Activated B cell treated with CpG ODN at 0.5 μM for 24 hours (primary cell): ENCODE measurements around the gene PEX10. TPM values are rescaled to one million over a fixed set of nuclear protein-coding genes. Genes with fewer than 3 reads are reported as not detected.
A peak's percentile ranks its signal among the peaks of the same experiment; 100 is the strongest.

Experiments
- ATAC-seq: fragments of 200-7000 bp; cut with Tn5 transposase; one replicate; pipeline ENCODE4 v1.10.0; 2021; ENCODE audit warnings: low read depth, mild to moderate bottlenecking, moderate library complexity
- CTCF ChIA-PET: fragments of 350-600 bp; sonication (Branson Sonifier 250); formaldehyde crosslinking; loops from one replicate; lab custom pipeline; 2021; ENCODE audit warnings: antibody characterized with exemption; lab: Charles Lee
- POLR2A ChIA-PET: fragments of 350-600 bp; sonication (Branson Sonifier 250); formaldehyde crosslinking; loops from one replicate; lab custom pipeline; 2021; ENCODE audit warnings: antibody characterized with exemption; lab: Charles Lee
- DNase-seq: peaks from one replicate; pipeline ENCODE4 v3.0.0; 2022
- H3K27ac Mint-ChIP-seq: one replicate; pipeline ENCODE4 v1.8.0; 2020; ENCODE audit warnings: mixed read lengths
- H3K27me3 Mint-ChIP-seq: one replicate; pipeline ENCODE4 v1.8.0; 2021; ENCODE audit warnings: mixed read lengths
- H3K36me3 Mint-ChIP-seq: one replicate; pipeline ENCODE4 v1.8.0; 2021; ENCODE audit warnings: low read depth, mixed read lengths
- H3K4me1 Mint-ChIP-seq: one replicate; pipeline ENCODE4 v1.8.0; 2021; ENCODE audit warnings: mixed read lengths
- H3K4me3 Mint-ChIP-seq: one replicate; pipeline ENCODE4 v1.8.0; 2020; ENCODE audit warnings: mild to moderate bottlenecking, mixed read lengths
- H3K9me3 Mint-ChIP-seq: one replicate; pipeline ENCODE4 v1.8.0; 2020; ENCODE audit warnings: mixed read lengths
- intact Hi-C: fragments of 100-400 bp; cut with micrococcal nuclease; formaldehyde crosslinking; loops from one replicate; pipeline ENCODE4 v1.15.1; 2024
- total RNA-seq: library from RNA; stranded (reverse); gene quantifications from 2 replicates; pipeline ENCODE4 v1.2.3, GENCODE V29; 2022
- TF ChIP-seq, protein P1 (sequence below): fragments of 200-600 bp; IDR thresholded peaks from one replicate; pipeline ENCODE4 v1.8.0; 2022; ENCODE audit warnings: antibody characterized with exemption, mild to moderate bottlenecking

PEX10 gene
- total RNA-seq, 1 donor from 2014 or later: 18.9 TPM

DNA sequence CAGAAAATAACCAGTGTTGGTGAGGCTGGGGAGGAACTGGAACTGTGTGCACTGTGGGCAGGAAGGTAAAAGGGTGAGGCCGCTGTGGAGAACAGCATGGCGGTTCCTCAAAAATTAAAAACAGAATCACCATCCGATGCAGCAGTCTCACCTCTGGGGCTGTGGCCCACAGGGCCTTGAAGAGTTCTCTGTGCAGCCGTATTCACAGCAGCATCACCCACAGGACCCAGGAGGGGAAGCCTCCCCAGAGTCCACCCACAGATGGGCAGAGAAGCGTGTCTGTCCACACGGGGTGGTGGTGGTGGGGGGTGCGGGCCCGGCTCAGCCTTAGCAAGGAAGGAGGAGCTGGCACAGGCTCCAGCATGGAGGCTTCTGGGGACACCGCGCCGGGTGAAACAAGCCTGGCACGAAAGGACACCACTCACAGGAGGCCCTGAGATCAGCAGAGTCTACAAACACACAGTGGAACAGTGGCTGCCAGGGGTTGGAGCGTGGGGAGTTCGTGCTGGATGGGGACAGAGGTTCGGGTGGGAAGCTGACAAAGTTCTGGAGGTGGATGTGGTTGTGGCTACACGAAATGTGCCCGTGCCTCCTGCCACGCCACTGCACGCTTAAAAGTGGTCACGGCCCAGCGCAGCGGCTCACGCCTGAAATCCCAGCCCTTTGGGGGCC is 32.5 kb downstream of the PEX10 start:
- POLR2A ChIA-PET: interaction anchor here (0.8 to 5.7 kb wide), 5 partner anchors 12 to 205 kb away, joined by 3 to 89 read pairs (median 13); partner anchors contain the start of genes FAAP20, MORN1 and RER1
- CTCF ChIA-PET: interaction anchor here (2.0 to 7.2 kb wide), 3 partner anchors 145 to 205 kb away, joined by 6 to 185 read pairs (median 11); partner anchors contain the start of gene FAAP20
- no peak for DNase-seq

DNA sequence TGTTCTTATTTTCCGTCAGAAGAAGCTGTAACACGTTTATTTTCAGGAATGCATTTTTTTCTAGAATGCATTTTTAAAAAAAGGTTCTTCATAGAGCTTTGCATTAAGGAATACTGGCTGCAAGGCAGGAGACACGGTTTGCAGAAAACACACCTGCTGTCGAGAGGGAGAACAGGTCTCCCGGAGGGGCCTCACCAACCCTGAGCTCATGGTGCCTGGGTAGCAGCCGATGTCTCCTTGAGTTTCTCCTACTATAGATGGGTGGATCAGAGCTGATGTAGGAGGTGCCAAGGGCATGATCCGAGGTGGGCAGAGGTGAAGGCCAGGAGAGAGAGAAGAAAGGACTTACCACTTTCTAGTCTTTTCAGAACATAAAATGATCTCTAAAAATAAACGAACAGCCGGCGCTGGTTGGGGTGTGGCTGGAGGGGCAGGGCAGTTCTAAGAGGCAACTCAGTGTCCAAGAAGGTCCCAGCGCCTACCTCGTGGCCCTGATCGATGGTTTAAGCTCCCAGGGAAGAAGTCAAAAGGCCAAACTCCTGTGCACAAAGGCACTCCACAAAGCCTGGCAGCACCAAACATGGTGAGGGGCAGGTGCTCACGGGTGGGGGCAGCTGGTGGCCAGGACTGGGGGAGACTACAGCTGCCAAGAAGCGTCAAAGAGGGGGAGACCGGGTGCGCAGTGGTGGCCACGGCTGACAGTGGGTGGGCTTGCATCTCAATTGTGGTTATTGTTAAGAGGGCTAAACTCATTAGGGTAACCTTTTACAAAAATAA is 33.2 kb downstream of the PEX10 start:
- no peak for ATAC-seq
- ChIA-PET POLR2A (interaction anchor here (0.8 to 5.7 kb wide), 4 partner anchors 64 to 184 kb away, joined by 3 to 89 read pairs (median 14); partner anchors contain the start of gene FAAP20), CTCF (interaction anchor here (7.2 kb wide), 1 partner anchor 181 kb away, joined by 185 read pairs; the partner anchor contains the start of gene FAAP20)
- H3K27me3 Mint-ChIP-seq: no peaks in the 10 kb centered on the region
- peak overlapping the region; percentile 24 for H3K4me3 Mint-ChIP-seq
- no peaks in the 10 kb centered on the region for H3K9me3 Mint-ChIP-seq
- no peaks in the 10 kb centered on the region for H3K36me3 Mint-ChIP-seq
- peak overlapping the region; percentile 75 for H3K27ac Mint-ChIP-seq
- intact Hi-C loops: no loop called here
- TF ChIP-seq, protein P1, sequence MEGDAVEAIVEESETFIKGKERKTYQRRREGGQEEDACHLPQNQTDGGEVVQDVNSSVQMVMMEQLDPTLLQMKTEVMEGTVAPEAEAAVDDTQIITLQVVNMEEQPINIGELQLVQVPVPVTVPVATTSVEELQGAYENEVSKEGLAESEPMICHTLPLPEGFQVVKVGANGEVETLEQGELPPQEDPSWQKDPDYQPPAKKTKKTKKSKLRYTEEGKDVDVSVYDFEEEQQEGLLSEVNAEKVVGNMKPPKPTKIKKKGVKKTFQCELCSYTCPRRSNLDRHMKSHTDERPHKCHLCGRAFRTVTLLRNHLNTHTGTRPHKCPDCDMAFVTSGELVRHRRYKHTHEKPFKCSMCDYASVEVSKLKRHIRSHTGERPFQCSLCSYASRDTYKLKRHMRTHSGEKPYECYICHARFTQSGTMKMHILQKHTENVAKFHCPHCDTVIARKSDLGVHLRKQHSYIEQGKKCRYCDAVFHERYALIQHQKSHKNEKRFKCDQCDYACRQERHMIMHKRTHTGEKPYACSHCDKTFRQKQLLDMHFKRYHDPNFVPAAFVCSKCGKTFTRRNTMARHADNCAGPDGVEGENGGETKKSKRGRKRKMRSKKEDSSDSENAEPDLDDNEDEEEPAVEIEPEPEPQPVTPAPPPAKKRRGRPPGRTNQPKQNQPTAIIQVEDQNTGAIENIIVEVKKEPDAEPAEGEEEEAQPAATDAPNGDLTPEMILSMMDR: no peak
- DNase-seq: no peak
- H3K4me1 Mint-ChIP-seq: peaks cover 33% of the 10 kb centered on the region

More for the DNA sequence above, 32.5 kb downstream of the PEX10 start:
- Mint-ChIP-seq H3K36me3 (no peaks in the 10 kb centered on the region), H3K27ac (peak overlapping the region; percentile 75), H3K27me3 (no peaks in the 10 kb centered on the region), H3K9me3 (no peaks in the 10 kb centered on the region), H3K4me3 (peak overlapping the region; percentile 24), H3K4me1 (peaks cover 26% of the 10 kb centered on the region)
- peak; percentile 33 for ATAC-seq
- TF ChIP-seq, protein P1: no peak
- intact Hi-C loops: loop anchor here (5.0 kb wide), 1 partner anchor 333 kb away; no protein-coding TSS in a partner anchor

DNA sequence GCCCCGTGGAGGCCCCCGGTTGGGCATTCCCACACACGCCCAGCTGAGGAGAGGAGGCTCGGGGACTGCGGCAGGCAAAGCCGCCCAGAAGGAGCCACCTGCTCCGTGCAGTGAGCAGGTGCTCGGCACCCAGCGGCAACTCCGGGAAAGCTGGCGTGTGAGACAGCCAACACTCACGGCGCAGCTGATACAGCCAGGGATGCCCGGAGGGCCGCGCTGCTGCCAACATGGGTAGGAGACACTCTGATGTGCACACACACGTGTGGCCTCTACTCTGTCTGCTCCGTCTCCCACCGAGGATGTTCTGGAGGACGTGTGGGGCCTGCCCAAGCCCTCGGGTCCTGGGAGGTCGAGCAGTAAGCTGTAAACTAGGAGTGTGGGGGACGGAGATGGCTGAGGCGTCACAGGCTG is 33.9 kb downstream of the PEX10 start:
- Mint-ChIP-seq H3K27ac (no peak overlapping the region), H3K4me3 (no peak overlapping the region), H3K4me1 (peaks cover 33% of the 10 kb centered on the region), H3K27me3 (no peaks in the 10 kb centered on the region), H3K9me3 (no peaks in the 10 kb centered on the region), H3K36me3 (no peaks in the 10 kb centered on the region)
- ChIA-PET POLR2A (interaction anchor here (0.8 to 5.7 kb wide), 2 partner anchors 84 to 184 kb away, joined by 3 to 89 read pairs; partner anchors contain the start of gene FAAP20), CTCF (interaction anchor here (7.2 kb wide), 1 partner anchor 180 kb away, joined by 185 read pairs; the partner anchor contains the start of gene FAAP20)
- intact Hi-C loops: no loop called here
- TF ChIP-seq, protein P1: no peak
- no peak for DNase-seq
- no peak for ATAC-seq

DNA sequence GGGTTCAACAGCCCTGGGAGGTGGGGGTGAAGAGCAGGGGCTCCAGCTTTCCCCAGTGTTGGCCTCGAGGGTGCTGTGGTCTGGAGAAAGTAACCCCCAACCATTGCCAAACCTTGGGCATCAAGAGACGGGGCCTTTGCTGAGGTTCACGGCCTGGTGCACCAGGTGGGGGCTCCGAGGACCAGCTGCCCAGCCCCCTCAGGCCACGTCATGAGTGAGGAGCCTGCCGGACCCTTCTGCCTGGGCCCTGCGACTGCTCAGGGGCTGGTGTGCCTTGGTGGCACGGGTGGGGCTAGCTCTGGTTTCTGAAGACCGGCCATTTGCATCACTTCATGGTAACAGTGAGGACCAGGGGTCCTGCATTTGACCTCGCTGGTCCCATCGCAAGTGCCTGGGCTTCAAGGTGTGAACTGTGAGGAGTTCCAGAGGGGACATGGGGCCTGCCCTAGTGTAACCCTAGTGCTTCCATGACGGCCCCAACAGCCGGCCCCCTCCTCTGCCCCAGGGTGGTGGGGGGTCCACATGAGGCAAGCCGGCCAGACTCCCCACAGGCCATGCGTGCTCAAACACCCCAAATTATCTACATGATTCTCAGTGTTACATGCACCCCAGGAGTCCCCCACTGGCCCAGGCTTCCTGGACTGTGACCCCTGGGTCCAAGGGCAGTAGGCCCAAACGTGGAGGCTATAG is 34.5 kb downstream of the PEX10 start:
- CTCF ChIA-PET: no interaction called here
- intact Hi-C loops: no loop called here
- ATAC-seq (no peak), DNase-seq (no peak)
- Mint-ChIP-seq H3K27ac (no peak overlapping the region), H3K36me3 (no peaks in the 10 kb centered on the region), H3K27me3 (no peaks in the 10 kb centered on the region), H3K9me3 (no peaks in the 10 kb centered on the region), H3K4me1 (peaks cover 33% of the 10 kb centered on the region), H3K4me3 (no peak overlapping the region)
- POLR2A ChIA-PET: interaction anchor here (5.7 kb wide), 1 partner anchor 183 kb away, joined by 89 read pairs; the partner anchor contains the start of gene FAAP20
- TF ChIP-seq, protein P1: no peak
